AG09309 (cell line): ENCODE measurements around the gene MYO7B.
A peak's percentile ranks its signal among the peaks of the same experiment; 100 is the strongest.

Experiments
- DNase-seq: peaks from one replicate; pipeline ENCODE4 v3.0.0-alpha.2; 2010; ENCODE audit warnings: low read depth
- H3K4me3 ChIP-seq: 2 replicates; pipeline ENCODE4 v1.5.1; 2011; ENCODE audit warnings: mild to moderate bottlenecking, low read depth, low read length, moderate library complexity; ENCODE audit not compliant: control insufficient read depth
- TF ChIP-seq, protein P1 (sequence below): IDR thresholded peaks from 2 replicates; pipeline ENCODE4 v1.5.1; 2011; ENCODE audit warnings: mild to moderate bottlenecking, low read depth, low read length, inconsistent platforms; ENCODE audit not compliant: insufficient read depth, control insufficient read depth; ENCODE audit errors: missing control alignments

Gene MYO7B

GRCh38 chr2:127504552-127505430, 30.7 kb upstream of the MYO7B start:
- TF ChIP-seq, protein P1, sequence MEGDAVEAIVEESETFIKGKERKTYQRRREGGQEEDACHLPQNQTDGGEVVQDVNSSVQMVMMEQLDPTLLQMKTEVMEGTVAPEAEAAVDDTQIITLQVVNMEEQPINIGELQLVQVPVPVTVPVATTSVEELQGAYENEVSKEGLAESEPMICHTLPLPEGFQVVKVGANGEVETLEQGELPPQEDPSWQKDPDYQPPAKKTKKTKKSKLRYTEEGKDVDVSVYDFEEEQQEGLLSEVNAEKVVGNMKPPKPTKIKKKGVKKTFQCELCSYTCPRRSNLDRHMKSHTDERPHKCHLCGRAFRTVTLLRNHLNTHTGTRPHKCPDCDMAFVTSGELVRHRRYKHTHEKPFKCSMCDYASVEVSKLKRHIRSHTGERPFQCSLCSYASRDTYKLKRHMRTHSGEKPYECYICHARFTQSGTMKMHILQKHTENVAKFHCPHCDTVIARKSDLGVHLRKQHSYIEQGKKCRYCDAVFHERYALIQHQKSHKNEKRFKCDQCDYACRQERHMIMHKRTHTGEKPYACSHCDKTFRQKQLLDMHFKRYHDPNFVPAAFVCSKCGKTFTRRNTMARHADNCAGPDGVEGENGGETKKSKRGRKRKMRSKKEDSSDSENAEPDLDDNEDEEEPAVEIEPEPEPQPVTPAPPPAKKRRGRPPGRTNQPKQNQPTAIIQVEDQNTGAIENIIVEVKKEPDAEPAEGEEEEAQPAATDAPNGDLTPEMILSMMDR, result no peak
- DNase-seq, result no peak
- H3K4me3 ChIP-seq, result no peak overlapping the region

DNA sequence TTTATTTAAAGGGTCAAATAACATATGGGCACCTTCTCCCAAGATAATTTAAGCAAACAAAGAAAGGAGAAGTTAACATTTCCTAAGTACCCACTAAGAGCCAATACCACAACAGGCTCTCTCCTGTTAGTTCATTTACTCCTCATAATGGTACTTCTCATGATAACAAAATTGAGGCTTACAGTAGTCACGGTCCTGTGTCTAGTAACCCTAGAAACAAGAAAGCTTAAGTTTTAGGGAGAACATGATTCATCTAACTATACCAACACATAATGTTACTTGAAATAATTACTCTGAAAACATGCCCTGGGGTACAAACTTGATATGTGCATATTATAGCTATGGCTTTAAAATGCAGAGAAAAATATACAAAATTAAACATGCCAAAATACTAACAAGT, 29.0 kb upstream of the MYO7B start:
- DNase-seq, result no peak
- TF ChIP-seq, protein P1, result no peak
- H3K4me3 ChIP-seq, result no peak overlapping the region

DNA sequence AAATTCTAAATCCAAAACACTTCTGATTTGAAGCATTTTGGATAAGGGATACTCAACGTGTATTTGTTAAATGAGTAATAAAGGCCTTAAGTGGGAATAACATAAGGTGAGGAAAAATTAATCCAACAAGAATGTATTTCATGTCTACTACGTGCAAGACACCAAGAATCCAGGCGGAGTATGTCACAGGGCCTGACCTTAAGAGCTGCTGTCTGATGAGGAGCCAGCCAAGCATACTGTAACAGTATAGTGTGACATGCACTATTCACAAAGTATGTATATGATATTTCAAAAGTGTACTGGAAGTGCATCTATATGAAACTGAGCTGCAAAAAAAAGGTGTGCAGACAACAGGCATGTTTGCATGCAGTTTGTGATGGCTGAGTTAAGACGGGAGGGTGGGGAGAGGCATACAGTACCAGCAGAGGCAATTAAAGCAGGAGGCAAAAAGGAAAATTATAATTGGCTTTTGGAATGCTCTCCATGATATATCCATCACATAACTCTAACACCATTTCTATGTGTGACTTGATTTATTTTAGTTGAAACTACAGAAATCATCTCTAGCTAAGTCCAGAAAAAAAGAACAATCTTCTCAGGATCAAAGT, 27.4 kb upstream of the MYO7B start:
- DNase-seq, result no peak
- TF ChIP-seq, protein P1, result no peak

GRCh38 chr2:127508631-127509034, 26.9 kb upstream of the MYO7B start:
- H3K4me3 ChIP-seq, result no peak overlapping the region
- TF ChIP-seq, protein P1, result no peak
- peak; percentile 99 for DNase-seq

More for the DNA sequence above, 27.4 kb upstream of the MYO7B start:
- H3K4me3 ChIP-seq, result no peak overlapping the region

GRCh38 chr2:127510073-127510472, 25.4 kb upstream of the MYO7B start:
- TF ChIP-seq, protein P1, result no peak
- no peak overlapping the region for H3K4me3 ChIP-seq
- DNase-seq, result no peak

- no peak overlapping the region for H3K4me3 ChIP-seq
- DNase-seq, result no peak
- TF ChIP-seq, protein P1, result no peak
Observed at GRCh38 chr2:127511090-127511695, 24.3 kb upstream of the MYO7B start.
